IPS-18c (cell line): Measurements from ENCODE around the gene SEMA3G.

Source experiments
- H3K4me3 ChIP-seq: 2 replicates; pipeline ENCODE4 v1.7.0; 2013; ENCODE audit warnings: low read depth, mild to moderate bottlenecking, low read length, moderate library complexity; ENCODE audit not compliant: insufficient read depth
- H3K9me3 ChIP-seq: one replicate; pipeline ENCODE4 v1.6.1; 2013; ENCODE audit warnings: mild to moderate bottlenecking, low read length, moderate library complexity; ENCODE audit not compliant: control insufficient read depth, insufficient read depth

Gene SEMA3G

GRCh38 chr3:52406791-52407510 is 38.0 kb downstream of the SEMA3G start:
- Histone ChIP-seq H3K9me3 (no peaks in the 10 kb centered on the region), H3K4me3 (no peak overlapping the region)

GRCh38 chr3:52406231-52406661 is 38.7 kb downstream of the SEMA3G start:
- Histone ChIP-seq H3K4me3 (no peak overlapping the region), H3K9me3 (no peaks in the 10 kb centered on the region)

- Histone ChIP-seq H3K9me3 (no peaks in the 10 kb centered on the region), H3K4me3 (no peak overlapping the region)
Observed at GRCh38 chr3:52405601-52406110, 39.2 kb downstream of the SEMA3G start.

- Histone ChIP-seq H3K4me3 (no peak overlapping the region), H3K9me3 (no peaks in the 10 kb centered on the region)
Observed at GRCh38 chr3:52405066-52405465, 39.8 kb downstream of the SEMA3G start.

- H3K9me3 ChIP-seq, result no peaks in the 10 kb centered on the region
- no peak overlapping the region for H3K4me3 ChIP-seq
Observed at GRCh38 chr3:52404391-52404790, 40.5 kb downstream of the SEMA3G start.

- H3K4me3 ChIP-seq, result no peak overlapping the region
- no peaks in the 10 kb centered on the region for H3K9me3 ChIP-seq
Observed at GRCh38 chr3:52403955-52404354, 40.9 kb downstream of the SEMA3G start.

GRCh38 chr3:52403271-52403841 is 41.5 kb downstream of the SEMA3G start:
- no peak overlapping the region for H3K4me3 ChIP-seq
- no peaks in the 10 kb centered on the region for H3K9me3 ChIP-seq

- no peak overlapping the region for H3K4me3 ChIP-seq
- H3K9me3 ChIP-seq, result no peaks in the 10 kb centered on the region
Observed at GRCh38 chr3:52402706-52403270, 42.1 kb downstream of the SEMA3G start.

GRCh38 chr3:52402101-52402521 is 42.8 kb downstream of the SEMA3G start:
- H3K9me3 ChIP-seq, result no peaks in the 10 kb centered on the region
- no peak overlapping the region for H3K4me3 ChIP-seq

GRCh38 chr3:52401551-52401950 is 43.4 kb downstream of the SEMA3G start:
- Histone ChIP-seq H3K9me3 (no peaks in the 10 kb centered on the region), H3K4me3 (no peak overlapping the region)

- Histone ChIP-seq H3K9me3 (no peaks in the 10 kb centered on the region), H3K4me3 (no peak overlapping the region)
Observed at GRCh38 chr3:52401021-52401420, 43.9 kb downstream of the SEMA3G start.

- Histone ChIP-seq H3K4me3 (no peak overlapping the region), H3K9me3 (no peaks in the 10 kb centered on the region)
Observed at GRCh38 chr3:52400275-52400793, 44.6 kb downstream of the SEMA3G start.

GRCh38 chr3:52399593-52399992 is 45.3 kb downstream of the SEMA3G start:
- Histone ChIP-seq H3K4me3 (no peak overlapping the region), H3K9me3 (no peaks in the 10 kb centered on the region)

GRCh38 chr3:52399131-52399530 is 45.8 kb downstream of the SEMA3G start:
- Histone ChIP-seq H3K9me3 (no peaks in the 10 kb centered on the region), H3K4me3 (no peak overlapping the region)

- H3K4me3 ChIP-seq, result no peak overlapping the region
- H3K9me3 ChIP-seq, result no peaks in the 10 kb centered on the region
Observed at GRCh38 chr3:52398670-52399081, 46.2 kb downstream of the SEMA3G start.

GRCh38 chr3:52397676-52398399 is 47.1 kb downstream of the SEMA3G start:
- no peak overlapping the region for H3K4me3 ChIP-seq
- H3K9me3 ChIP-seq, result no peaks in the 10 kb centered on the region

GRCh38 chr3:52396907-52397591 is 47.9 kb downstream of the SEMA3G start:
- Histone ChIP-seq H3K9me3 (no peaks in the 10 kb centered on the region), H3K4me3 (no peak overlapping the region)
